ENCODE measurements around the gene METRN. TPM values are rescaled to one million over a fixed set of nuclear protein-coding genes. Genes with fewer than 3 reads are reported as not detected.

The METRN gene
- total RNA-seq, 1 donor from 2014 or later, result 85.7 TPM

- no peak for DNase-seq (ENCODE audit: low spot score)
Measured at GRCh38 chr16:756428-756827, 41.5 kb downstream of the METRN start.

GRCh38 chr16:759110-759910, 44.4 kb downstream of the METRN start:
- DNase-seq (ENCODE audit: low spot score), result peak; percentile 58

- no peak for DNase-seq (ENCODE audit: low spot score)
Measured at GRCh38 chr16:760065-760464, 45.1 kb downstream of the METRN start.

- DNase-seq (ENCODE audit: low spot score), result no peak
Measured at GRCh38 chr16:760545-761343, 45.8 kb downstream of the METRN start, which contains the start of gene MSLN. TSS of gene MSLN (plus strand) at chr16:760734. CDS start at chr16:762681, 1,947 bp downstream.

GRCh38 chr16:761625-762513, 47.0 kb downstream of the METRN start:
- DNase-seq (ENCODE audit: low spot score), result no peak

- DNase-seq (ENCODE audit: low spot score), result no peak
Measured at GRCh38 chr16:762595-763268, 47.8 kb downstream of the METRN start.

- DNase-seq (ENCODE audit: low spot score), result no peak
Measured at GRCh38 chr16:763369-764183, 48.7 kb downstream of the METRN start.

- DNase-seq (ENCODE audit: low spot score), result no peak
Measured at GRCh38 chr16:764184-764750, 49.3 kb downstream of the METRN start.

GRCh38 chr16:764848-765487, 50.0 kb downstream of the METRN start:
- DNase-seq (ENCODE audit: low spot score), result no peak

GRCh38 chr16:765488-765865, 50.6 kb downstream of the METRN start:
- DNase-seq (ENCODE audit: low spot score), result no peak

- DNase-seq (ENCODE audit: low spot score), result no peak
Measured at GRCh38 chr16:766008-766819, 51.3 kb downstream of the METRN start.

- no peak for DNase-seq (ENCODE audit: low spot score)
Measured at GRCh38 chr16:766820-767640, 52.1 kb downstream of the METRN start.

- no peak for DNase-seq (ENCODE audit: low spot score)
Measured at GRCh38 chr16:767743-768235, 52.9 kb downstream of the METRN start.

GRCh38 chr16:768428-768827, 53.5 kb downstream of the METRN start:
- no peak for DNase-seq (ENCODE audit: low spot score)

Measured in umbilical cord (tissue), 2 donors.